Activated B cell treated with CpG ODN at 0.5 μM for 24 hours (primary cell): ENCODE data around the gene CCNI2. TPM values are rescaled to one million over a fixed set of nuclear protein-coding genes. Genes with fewer than 3 reads are reported as not detected.

Experiments used
- ATAC-seq: fragments of 200-7000 bp; cut with Tn5 transposase; one replicate; pipeline ENCODE4 v1.10.0; 2021; ENCODE audit warnings: low read depth, mild to moderate bottlenecking, moderate library complexity
- CTCF ChIA-PET: fragments of 350-600 bp; sonication (Branson Sonifier 250); formaldehyde crosslinking; loops from one replicate; lab custom pipeline; 2021; ENCODE audit warnings: antibody characterized with exemption; lab: Charles Lee
- POLR2A ChIA-PET: fragments of 350-600 bp; sonication (Branson Sonifier 250); formaldehyde crosslinking; loops from one replicate; lab custom pipeline; 2021; ENCODE audit warnings: antibody characterized with exemption; lab: Charles Lee
- DNase-seq: peaks from one replicate; pipeline ENCODE4 v3.0.0; 2022
- H3K27ac Mint-ChIP-seq: one replicate; pipeline ENCODE4 v1.8.0; 2020; ENCODE audit warnings: mixed read lengths
- H3K27me3 Mint-ChIP-seq: one replicate; pipeline ENCODE4 v1.8.0; 2021; ENCODE audit warnings: mixed read lengths
- H3K36me3 Mint-ChIP-seq: one replicate; pipeline ENCODE4 v1.8.0; 2021; ENCODE audit warnings: low read depth, mixed read lengths
- H3K4me1 Mint-ChIP-seq: one replicate; pipeline ENCODE4 v1.8.0; 2021; ENCODE audit warnings: mixed read lengths
- H3K4me3 Mint-ChIP-seq: one replicate; pipeline ENCODE4 v1.8.0; 2020; ENCODE audit warnings: mild to moderate bottlenecking, mixed read lengths
- H3K9me3 Mint-ChIP-seq: one replicate; pipeline ENCODE4 v1.8.0; 2020; ENCODE audit warnings: mixed read lengths
- CTCF ChIP-seq: fragments of 200-600 bp; IDR thresholded peaks from one replicate; pipeline ENCODE4 v1.8.0; 2022; ENCODE audit warnings: antibody characterized with exemption, mild to moderate bottlenecking
- intact Hi-C: fragments of 100-400 bp; cut with micrococcal nuclease; formaldehyde crosslinking; loops from one replicate; pipeline ENCODE4 v1.15.1; 2024
- total RNA-seq: library from RNA; stranded (reverse); gene quantifications from 2 replicates; pipeline ENCODE4 v1.2.3, GENCODE V29; 2022

Gene CCNI2
- total RNA-seq, 1 donor from 2014 or later: 0.44 TPM

DNA sequence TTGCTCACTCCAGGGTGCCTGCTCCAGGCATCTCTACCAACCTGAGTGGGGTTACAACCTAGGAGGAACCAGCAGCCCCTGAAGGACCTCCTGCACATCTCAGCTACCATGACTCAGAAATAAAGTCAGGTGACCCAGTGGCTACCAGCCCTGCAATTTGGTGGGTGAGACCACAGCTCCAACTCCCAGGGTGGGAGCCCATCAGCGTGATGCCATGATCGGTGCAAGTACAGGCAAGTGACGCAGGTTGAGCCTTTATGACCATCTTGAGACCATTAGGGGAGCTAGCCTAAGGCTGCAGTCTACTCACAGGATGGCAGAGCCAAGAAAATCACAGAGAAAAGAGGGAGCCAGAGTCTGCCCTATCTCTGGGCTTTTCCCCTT lies 21.3 kb downstream of the CCNI2 start:
- CTCF ChIA-PET: no interaction called here
- no peak for DNase-seq
- Mint-ChIP-seq H3K27ac (no peak overlapping the region), H3K4me1 (no peaks in the 10 kb centered on the region), H3K4me3 (no peak overlapping the region), H3K36me3 (no peaks in the 10 kb centered on the region), H3K9me3 (no peaks in the 10 kb centered on the region), H3K27me3 (no peaks in the 10 kb centered on the region)
- no peak for ATAC-seq
- intact Hi-C loops: no loop called here
- no peak for TF ChIP-seq CTCF
- POLR2A ChIA-PET: no interaction called here

DNA sequence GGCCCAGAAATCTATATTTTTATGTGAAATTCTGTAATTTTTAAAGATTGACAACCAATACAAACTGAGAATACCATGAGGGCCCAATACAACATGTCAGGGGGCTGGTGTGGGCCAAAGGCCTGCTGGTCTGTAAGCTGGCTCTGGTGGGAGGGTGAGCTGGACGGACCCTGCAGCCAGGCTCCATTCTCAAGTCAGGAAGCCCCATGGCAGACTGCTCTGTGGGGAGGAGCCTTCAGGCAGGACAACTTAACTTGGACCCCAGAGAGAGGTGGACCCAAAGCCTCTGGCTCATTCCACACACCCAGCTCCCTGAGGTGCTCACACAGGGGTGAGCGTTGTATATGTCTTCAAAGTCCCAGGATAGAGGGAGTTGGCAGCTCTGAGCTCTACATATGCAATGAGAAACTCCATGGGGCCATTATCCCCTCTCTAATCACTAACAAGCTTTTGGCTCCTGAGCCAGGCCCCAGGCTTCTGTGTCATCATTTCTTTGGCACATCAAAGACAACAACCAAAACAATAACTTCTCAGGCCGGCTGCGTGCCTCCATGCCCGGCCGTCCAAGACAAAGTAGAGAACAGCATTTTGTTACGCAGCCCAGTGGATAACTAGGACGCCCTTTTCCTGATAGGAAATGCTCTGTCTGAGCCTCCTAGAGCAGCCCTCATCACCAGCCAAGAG lies 23.4 kb downstream of the CCNI2 start:
- CTCF ChIA-PET: no interaction called here
- no peak for DNase-seq
- no peak overlapping the region for H3K4me3 Mint-ChIP-seq
- ATAC-seq: no peak
- intact Hi-C loops: no loop called here
- H3K27ac Mint-ChIP-seq: no peak overlapping the region
- H3K9me3 Mint-ChIP-seq: no peaks in the 10 kb centered on the region
- TF ChIP-seq CTCF: no peak
- peaks cover 3% of the 10 kb centered on the region for H3K4me1 Mint-ChIP-seq
- no peaks in the 10 kb centered on the region for H3K36me3 Mint-ChIP-seq
- POLR2A ChIA-PET: no interaction called here
- peaks cover 4% of the 10 kb centered on the region for H3K27me3 Mint-ChIP-seq

- no peak for TF ChIP-seq CTCF
- CTCF ChIA-PET: no interaction called here
- intact Hi-C loops: no loop called here
- Mint-ChIP-seq H3K36me3 (no peaks in the 10 kb centered on the region), H3K27ac (no peak overlapping the region), H3K9me3 (no peaks in the 10 kb centered on the region), H3K4me3 (no peak overlapping the region), H3K27me3 (peaks cover 7% of the 10 kb centered on the region), H3K4me1 (peaks cover 6% of the 10 kb centered on the region)
- ATAC-seq (no peak), DNase-seq (no peak)
- POLR2A ChIA-PET: no interaction called here
These were observed 24.3 kb downstream of the CCNI2 start for GRCh38 chr5:132771503-132771998.

DNA sequence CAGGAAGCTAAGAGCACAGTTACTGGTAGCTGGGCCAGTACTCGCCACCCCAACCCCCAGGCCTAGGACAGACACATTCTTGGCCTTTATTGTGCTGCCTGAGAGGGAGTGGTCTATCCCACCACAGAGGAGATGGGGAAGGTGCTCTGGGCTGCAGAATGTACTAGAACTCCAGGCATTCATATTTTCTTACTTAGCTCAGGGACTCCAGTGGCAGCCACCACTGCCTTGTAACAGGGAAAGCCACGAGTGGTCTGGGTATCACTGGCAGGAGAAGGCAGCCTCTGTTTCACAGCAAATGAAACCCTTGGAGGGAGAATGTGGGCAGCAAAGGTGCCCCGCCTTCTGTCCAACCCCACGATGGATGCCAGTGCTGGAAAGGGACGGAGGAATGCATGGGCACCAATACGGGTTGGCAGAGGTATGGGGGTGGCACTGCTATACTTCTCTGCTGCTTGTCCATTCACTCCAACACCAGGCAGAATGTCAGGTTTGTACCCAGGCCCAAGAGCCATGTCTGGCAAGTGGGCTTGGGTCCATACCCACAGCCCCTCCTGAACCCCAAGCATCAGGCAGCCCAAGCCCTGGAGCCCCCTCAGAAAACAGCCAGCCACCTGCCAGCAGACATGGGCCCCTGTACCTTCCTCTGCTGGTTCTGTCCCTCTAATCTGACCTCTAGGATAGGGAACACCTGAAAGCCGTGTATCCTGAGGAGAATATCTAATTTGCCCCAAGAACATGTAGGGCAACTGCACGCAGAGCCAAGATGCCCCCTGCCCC lies 25.3 kb downstream of the CCNI2 start:
- ATAC-seq (no peak), DNase-seq (no peak)
- Mint-ChIP-seq H3K27me3 (peaks cover 7% of the 10 kb centered on the region), H3K27ac (no peak overlapping the region), H3K4me1 (peaks cover 6% of the 10 kb centered on the region), H3K4me3 (no peak overlapping the region), H3K36me3 (no peaks in the 10 kb centered on the region), H3K9me3 (no peaks in the 10 kb centered on the region)
- ChIA-PET POLR2A (no interaction called here), CTCF (no interaction called here)
- intact Hi-C loops: no loop called here
- no peak for TF ChIP-seq CTCF

DNA sequence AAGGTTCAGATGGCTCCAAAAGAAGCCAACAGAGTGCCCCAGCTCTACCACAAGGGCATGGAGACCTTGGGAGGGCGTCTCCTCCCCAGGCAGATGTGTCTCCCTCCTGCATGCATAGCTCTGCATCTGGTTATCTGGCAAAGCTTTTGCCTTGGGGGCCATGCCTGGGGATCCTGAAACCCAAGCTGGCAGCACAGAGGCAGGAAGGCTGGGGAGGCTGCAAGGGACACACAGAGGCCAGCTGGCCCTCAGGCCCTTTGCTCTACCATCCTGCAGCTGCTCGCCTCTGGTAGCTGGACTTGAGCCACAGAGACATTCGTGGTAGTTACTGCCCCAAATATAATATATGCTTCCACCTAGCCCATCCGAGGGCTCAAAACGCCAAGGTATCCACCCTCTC lies 25.9 kb downstream of the CCNI2 start:
- DNase-seq: no peak
- Mint-ChIP-seq H3K9me3 (no peaks in the 10 kb centered on the region), H3K27ac (no peak overlapping the region), H3K36me3 (no peaks in the 10 kb centered on the region), H3K27me3 (peaks cover 10% of the 10 kb centered on the region), H3K4me1 (peaks cover 11% of the 10 kb centered on the region), H3K4me3 (no peak overlapping the region)
- ATAC-seq: no peak
- CTCF ChIA-PET: no interaction called here
- intact Hi-C loops: no loop called here
- TF ChIP-seq CTCF: no peak
- POLR2A ChIA-PET: no interaction called here
